Body of pancreas (tissue), 4 donors: ENCODE data around the gene SOX13.

Source experiments
- CTCF ChIP-seq, 7 experiments: fragments of 450-650 bp in 4 of 7; fragments of 200-600 bp in 3 of 7; sonication (generic) in 3 of 7; IDR thresholded peaks; one replicate each; pipeline ENCODE4 v1.5.1; 2016 to 2019; ENCODE audit warnings: antibody characterized with exemption in 7 of 7
- POLR2A ChIP-seq, 3 donors: fragments of 450-650 bp; IDR thresholded peaks; one replicate each; pipeline ENCODE4 v1.6.1; 2016; ENCODE audit warnings: antibody characterized with exemption in 3 of 3, mild to moderate bottlenecking in 2 of 3

GRCh38 chr1:204091787-204092312, 18.9 kb downstream of the SOX13 start:
- TF ChIP-seq CTCF (IDR thresholded peaks at IDR 0.05) (no peak), POLR2A (IDR thresholded peaks at IDR 0.05) (no peak)
